Cardiac fibroblast (primary cell): ENCODE measurements around the gene APBB1.

Experiments used
- DNase-seq, 2 donors: peaks; one replicate each; pipeline versions ENCODE4 v3.0.0 to v3.0.0-alpha.2; 2010; ENCODE audit warnings: low read depth in 2 of 2
- H3K4me3 ChIP-seq, 2 donors: replicated peaks in 1 of 2; 1 replicate in 1 of 2; 2 replicates in 1 of 2; pipeline ENCODE4 v1.5.1; 2011; ENCODE audit warnings: low read depth in 2 of 2, low read length in 2 of 2, mild to moderate bottlenecking in 2 of 2, moderate library complexity in 1 of 2
- CTCF ChIP-seq: IDR thresholded peaks from one replicate; pipeline ENCODE4 v1.5.1; 2011; ENCODE audit warnings: low read depth, mild to moderate bottlenecking, low read length, inconsistent platforms

The APBB1 gene

DNA sequence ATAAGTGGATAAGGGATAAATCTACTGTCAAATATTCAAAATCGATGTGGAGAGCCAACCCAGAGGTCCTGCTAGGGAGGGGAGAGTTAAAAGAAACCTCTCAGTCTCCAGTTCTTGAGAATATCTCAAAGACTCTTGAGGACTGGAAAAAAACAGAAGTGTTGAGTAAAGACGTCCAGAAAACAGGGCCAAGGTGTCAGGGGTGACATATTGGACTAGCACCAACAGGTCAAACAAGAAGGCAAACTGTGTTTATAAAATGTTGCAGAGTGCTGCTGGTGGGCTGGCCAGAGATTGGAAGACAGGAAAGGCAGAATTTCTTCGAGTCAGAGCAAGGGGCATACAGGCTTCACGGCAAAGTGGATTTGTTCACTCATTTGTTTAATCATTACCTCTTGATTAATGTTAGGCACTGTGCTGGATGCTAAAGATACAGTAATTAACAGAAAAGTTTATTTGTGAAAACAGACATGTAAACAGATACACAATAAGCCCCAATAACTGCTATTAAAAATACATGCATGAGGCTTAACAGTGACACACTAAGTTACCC, 62.3 kb downstream of the APBB1 start:
- no peak overlapping the region for H3K4me3 ChIP-seq
- no peak for TF ChIP-seq CTCF
- DNase-seq = no peak

DNA sequence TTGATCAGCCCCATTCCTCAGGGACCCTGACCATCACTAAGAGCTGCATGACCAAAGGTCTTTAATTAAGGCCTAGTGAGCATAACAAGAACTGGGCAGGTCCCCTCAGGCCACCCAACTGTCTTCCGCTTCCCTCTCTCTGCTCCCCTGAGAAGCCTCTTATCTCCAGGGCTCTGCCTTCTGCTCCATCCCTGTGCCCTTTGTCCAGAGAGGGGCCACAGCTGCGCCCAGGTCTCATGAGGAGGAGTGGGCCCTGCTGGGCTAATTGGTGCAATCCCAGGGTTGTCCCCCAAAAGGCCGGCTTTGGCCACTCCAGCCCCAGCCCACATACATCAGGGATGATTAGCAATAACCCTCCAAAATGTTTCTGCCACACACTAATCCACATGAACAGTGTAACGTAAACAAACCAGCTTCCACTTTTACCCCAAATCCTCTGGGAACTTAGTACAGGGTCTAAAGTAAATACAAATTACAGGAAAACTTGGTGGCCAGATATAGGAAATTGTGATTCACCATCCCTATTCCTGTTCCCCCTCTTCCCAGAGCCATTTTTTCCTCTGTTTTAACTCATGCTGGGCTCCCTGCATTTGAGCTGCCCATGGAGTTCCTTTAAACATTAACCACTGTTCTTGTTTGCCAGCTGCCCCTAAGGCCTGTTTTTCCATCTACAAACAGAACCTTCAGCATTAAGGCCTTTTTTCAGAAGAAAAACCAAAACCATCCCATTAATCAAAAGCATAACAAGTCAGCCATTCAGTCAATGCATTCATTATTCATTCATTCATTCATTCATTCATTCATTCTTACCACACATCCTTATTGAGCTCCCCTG, 64.0 kb downstream of the APBB1 start:
- no peak overlapping the region for H3K4me3 ChIP-seq
- DNase-seq = no peak
- no peak for TF ChIP-seq CTCF

DNA sequence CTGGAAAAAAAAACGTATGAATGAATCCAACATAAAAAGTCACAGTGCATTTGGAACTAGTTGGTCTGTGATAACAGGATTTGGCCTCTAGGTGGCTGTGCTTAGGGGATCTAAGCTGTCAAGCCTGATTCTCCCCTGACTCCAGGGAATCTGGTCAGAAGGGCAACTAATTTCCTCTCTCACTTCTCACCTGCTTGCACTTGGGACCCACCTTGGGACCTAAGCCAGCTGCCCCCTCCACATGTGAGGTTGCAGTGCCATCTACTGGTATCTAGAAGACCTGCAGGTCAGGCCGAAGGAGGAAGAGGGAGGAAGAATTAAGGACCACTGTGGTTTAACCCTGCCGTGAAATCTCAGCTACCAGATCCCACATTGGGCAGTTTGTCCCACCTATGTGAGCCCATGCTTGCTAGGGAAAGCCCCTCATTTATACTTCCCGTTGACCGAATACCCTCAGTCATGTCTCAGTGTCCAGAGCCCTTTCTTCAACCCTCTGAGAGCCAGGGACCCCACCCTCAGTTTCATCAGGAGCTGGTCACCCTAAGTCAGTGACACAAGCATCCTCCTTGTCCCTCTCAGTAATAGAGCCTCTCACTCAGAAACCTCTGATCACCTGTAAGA, 65.4 kb downstream of the APBB1 start:
- peak; percentile 58 to 59 for DNase-seq
- no peak overlapping the region for H3K4me3 ChIP-seq
- peak; percentile 95 for TF ChIP-seq CTCF

- TF ChIP-seq CTCF = no peak
- no peak overlapping the region for H3K4me3 ChIP-seq
- no peak for DNase-seq
These were observed 67.0 kb downstream of the APBB1 start for GRCh38 chr11:6351782-6352382.

DNA sequence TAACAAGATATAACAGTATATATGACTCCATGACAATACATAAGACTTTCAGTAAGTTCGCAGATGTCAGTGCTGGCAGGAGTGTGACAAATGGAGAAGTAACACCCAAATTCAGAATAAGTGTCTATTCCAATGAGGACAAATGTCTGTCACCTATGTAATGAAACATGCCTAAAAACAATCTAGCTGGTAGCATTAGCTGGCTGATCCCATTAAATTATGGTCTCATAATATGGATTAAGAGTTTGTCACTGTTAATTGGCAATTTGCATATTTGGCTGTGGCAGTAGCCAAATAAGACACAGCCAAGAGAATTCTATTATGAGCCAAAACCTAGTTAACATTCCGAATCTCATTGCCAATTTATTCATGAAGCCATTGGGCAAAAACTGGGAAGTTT, 68.4 kb downstream of the APBB1 start:
- DNase-seq = no peak
- no peak for TF ChIP-seq CTCF

GRCh38 chr11:6350043-6350442, 68.9 kb downstream of the APBB1 start:
- no peak for DNase-seq
- no peak for TF ChIP-seq CTCF
- H3K4me3 ChIP-seq = no peak overlapping the region

More for the DNA sequence above, 68.4 kb downstream of the APBB1 start:
- H3K4me3 ChIP-seq = no peak overlapping the region
